SK-N-MC (cell line): Measurements from ENCODE around the gene PARP6.

Experiments
- EZH2 ChIP-seq: fragments of 200-600 bp; sonication (generic); IDR thresholded peaks from one replicate; pipeline ENCODE4 v1.6.1; 2017; ENCODE audit warnings: antibody characterized with exemption
- POLR2AphosphoS5 ChIP-seq: IDR thresholded peaks from 2 replicates; pipeline ENCODE4 v1.6.1; 2012; ENCODE audit warnings: mild to moderate bottlenecking, low read depth, low read length, borderline replicate concordance

DNA sequence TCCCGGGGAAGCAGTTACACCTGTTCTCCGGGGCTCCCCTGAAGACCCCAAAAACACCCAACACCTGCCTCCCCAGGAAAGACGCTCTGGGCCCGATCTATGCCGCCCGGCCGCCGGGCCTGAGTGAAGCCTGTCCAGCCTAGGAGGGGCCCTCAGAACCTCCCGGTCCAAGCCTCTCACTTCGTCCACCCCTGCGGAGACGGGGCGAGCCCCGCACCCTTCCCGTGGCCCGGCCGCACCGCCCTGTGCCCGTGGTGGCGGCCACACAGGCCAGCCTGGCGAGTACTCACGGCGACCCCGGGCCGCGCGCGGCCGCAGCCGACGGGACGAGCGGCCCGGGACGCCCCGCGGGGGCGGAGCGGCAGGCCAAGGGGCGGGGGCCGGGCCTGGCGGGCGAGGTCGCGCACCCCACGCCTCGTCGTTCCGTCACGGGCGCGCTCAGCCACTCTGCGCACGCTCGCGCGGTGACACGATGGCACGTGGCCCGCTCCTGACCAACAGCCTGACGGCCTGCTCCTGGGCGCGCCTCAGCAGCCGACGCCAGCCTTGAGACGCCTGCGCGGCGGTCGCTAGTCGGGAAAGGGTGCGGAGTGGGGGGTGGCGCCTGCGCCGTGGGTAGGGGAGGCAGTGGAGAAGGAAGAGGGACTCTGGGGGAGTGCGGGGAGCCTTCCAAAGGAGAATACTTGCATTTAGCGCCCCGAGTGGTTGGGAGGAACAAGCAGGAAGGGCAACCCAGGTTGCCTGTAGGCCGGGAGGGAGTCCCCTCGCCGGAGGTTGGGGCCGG, at the start of gene PARP6:
- peak; percentile 61; the same call in 1 of the 2 replicates for TF ChIP-seq POLR2AphosphoS5
- no peak for TF ChIP-seq EZH2
